Measurements from ENCODE around the gene SRXN1.

Gene SRXN1

DNA sequence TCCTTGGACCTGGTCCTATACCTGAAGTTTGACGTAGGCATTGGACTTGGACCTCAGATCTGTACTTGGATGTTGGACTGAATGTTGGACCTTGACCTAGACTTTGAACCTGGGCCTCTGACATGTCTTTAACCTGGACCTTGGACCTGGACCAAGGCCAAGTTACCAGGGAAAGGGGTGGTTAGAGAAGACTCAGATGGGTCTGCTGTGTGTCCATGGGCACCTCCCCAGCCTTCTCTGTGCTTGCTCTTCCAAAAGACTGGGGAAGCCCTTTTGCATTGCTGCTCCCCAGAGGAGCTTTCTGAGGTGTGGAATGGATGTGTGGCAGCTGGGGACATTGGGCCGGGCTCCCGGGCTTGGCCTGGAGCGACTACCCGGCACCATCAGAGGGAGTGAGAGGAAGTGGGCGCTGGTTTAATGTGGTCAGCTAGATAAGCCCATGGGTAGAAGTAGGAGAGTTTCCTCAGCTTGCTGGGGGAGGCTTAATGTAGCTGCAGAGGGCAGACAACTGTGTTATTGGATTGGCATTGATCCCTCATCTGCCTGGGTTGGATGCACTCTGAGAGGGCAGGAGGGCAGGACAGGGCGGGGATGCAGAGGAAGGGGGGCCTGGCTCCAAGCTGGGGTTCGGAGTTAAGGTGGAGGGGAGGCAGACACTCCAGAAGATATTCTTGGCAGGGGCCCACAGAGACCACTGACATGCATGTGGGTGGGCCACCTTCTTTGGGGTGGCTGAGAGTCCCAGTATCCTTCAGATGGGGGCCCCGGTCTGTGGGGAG lies 18.4 kb upstream of the SRXN1 start:
- CTCF ChIA-PET, result interaction anchor here (0.6 to 1.0 kb wide), 6 partner anchors 21 to 327 kb away, joined by 3 to 4 read pairs (median 3); no protein-coding TSS in a partner anchor
- Histone ChIP-seq H3K9me3 (ENCODE audit: control insufficient read depth, insufficient read depth, low read depth, low read length) (no peaks in the 10 kb centered on the region), H3K27ac (ENCODE audit: extremely low read depth, low read depth, low read length) (no peak overlapping the region), H3K36me3 (ENCODE audit: control insufficient read depth in 2 of 2, insufficient read depth in 1 of 2, low read length in 2 of 2) (no peaks in the 10 kb centered on the region), H3K4me1 (ENCODE audit: control insufficient read depth, insufficient read depth, low read length) (peaks cover 6% of the 10 kb centered on the region), H3K4me3 (ENCODE audit: low read depth, low read length) (no peak overlapping the region)
- TF ChIP-seq ZSCAN23 (tag by site-specific recombination; IDR thresholded peaks at IDR 0.05), result no peak
- TF ChIP-seq ZNF140 (tag by site-specific recombination; IDR thresholded peaks at IDR 0.05), result no peak
- no peak for TF ChIP-seq ZNF658 (tag by site-specific recombination; IDR thresholded peaks at IDR 0.05)
- TF ChIP-seq, protein P1, sequence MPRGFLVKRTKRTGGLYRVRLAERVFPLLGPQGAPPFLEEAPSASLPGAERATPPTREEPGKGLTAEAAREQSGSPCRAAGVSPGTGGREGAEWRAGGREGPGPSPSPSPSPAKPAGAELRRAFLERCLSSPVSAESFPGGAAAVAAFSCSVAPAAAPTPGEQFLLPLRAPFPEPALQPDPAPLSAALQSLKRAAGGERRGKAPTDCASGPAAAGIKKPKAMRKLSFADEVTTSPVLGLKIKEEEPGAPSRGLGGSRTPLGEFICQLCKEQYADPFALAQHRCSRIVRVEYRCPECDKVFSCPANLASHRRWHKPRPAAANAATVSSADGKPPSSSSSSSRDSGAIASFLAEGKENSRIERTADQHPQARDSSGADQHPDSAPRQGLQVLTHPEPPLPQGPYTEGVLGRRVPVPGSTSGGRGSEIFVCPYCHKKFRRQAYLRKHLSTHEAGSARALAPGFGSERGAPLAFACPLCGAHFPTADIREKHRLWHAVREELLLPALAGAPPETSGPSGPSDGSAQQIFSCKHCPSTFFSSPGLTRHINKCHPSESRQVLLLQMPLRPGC (tag by site-specific recombination; IDR thresholded peaks at IDR 0.05), result no peak
- peak; percentile 23; the same call in 1 of the 2 replicates for TF ChIP-seq ZFHX2 (tag by site-specific recombination; conservative IDR thresholded peaks at IDR 0.05)
- TF ChIP-seq, protein P2, sequence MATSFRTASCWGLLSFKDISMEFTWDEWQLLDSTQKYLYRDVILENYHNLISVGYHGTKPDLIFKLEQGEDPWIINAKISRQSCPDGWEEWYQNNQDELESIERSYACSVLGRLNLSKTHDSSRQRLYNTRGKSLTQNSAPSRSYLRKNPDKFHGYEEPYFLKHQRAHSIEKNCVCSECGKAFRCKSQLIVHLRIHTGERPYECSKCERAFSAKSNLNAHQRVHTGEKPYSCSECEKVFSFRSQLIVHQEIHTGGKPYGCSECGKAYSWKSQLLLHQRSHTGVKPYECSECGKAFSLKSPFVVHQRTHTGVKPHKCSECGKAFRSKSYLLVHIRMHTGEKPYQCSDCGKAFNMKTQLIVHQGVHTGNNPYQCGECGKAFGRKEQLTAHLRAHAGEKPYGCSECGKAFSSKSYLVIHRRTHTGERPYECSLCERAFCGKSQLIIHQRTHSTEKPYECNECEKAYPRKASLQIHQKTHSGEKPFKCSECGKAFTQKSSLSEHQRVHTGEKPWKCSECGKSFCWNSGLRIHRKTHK (tag by site-specific recombination; IDR thresholded peaks at IDR 0.05), result no peak
- no peak for TF ChIP-seq SCRT2 (tag by site-specific recombination; IDR thresholded peaks at IDR 0.05)
- TF ChIP-seq EGR2 (tag by site-specific recombination; IDR thresholded peaks at IDR 0.05; ENCODE audit: low read depth), result peak; percentile 60
- TF ChIP-seq, protein P3, sequence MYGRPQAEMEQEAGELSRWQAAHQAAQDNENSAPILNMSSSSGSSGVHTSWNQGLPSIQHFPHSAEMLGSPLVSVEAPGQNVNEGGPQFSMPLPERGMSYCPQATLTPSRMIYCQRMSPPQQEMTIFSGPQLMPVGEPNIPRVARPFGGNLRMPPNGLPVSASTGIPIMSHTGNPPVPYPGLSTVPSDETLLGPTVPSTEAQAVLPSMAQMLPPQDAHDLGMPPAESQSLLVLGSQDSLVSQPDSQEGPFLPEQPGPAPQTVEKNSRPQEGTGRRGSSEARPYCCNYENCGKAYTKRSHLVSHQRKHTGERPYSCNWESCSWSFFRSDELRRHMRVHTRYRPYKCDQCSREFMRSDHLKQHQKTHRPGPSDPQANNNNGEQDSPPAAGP (tag by site-specific recombination; IDR thresholded peaks at IDR 0.05), result no peak
- TF ChIP-seq, protein P4, sequence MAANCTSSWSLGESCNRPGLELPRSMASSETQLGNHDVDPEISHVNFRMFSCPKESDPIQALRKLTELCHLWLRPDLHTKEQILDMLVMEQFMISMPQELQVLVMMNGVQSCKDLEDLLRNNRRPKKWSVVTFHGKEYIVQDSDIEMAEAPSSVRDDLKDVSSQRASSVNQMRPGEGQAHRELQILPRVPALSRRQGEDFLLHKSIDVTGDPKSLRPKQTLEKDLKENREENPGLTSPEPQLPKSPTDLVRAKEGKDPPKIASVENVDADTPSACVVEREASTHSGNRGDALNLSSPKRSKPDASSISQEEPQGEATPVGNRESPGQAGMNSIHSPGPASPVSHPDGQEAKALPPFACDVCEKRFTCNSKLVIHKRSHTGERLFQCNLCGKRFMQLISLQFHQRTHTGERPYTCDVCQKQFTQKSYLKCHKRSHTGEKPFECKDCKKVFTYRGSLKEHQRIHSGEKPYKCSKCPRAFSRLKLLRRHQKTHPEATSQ (tag by site-specific recombination; IDR thresholded peaks at IDR 0.05), result no peak
- POLR2A ChIA-PET, result no interaction called here

DNA sequence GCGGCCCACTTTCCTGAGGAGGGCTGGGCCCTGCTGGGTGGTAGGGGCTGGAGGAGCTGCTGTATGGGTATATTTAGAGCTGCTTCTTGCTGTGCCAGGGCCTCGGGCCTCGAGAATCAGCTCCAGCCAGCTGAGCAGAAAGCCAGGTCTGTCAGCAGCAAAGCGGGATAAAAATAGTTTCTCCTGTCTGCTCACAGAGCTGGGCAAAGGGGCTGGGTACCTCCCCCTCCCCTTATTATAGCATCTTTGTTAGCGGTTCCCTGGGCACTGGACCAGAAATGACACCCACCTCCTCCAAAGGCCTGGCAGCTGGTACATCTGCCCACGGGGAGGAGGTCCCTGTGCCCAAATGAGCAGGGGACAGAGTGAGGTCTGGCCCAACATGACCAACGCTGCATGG lies 16.6 kb upstream of the SRXN1 start:
- ChIA-PET POLR2A (interaction anchor here (1.0 kb wide), 1 partner anchor 13 kb away, joined by 3 read pairs; no protein-coding TSS in a partner anchor), CTCF (interaction anchor here (0.8 to 4.4 kb wide), 6 partner anchors 9 to 107 kb away, joined by 3 to 68 read pairs (median 6); no protein-coding TSS in a partner anchor)

More for the DNA sequence above, 16.6 kb upstream of the SRXN1 start:
- no peak overlapping the region for H3K4me3 ChIP-seq (ENCODE audit: low read depth, low read length)
- no peaks in the 10 kb centered on the region for H3K9me3 ChIP-seq (ENCODE audit: control insufficient read depth, insufficient read depth, low read depth, low read length)
- H3K36me3 ChIP-seq (ENCODE audit: control insufficient read depth in 2 of 2, insufficient read depth in 1 of 2, low read length in 2 of 2), result no peaks in the 10 kb centered on the region
- H3K27ac ChIP-seq (ENCODE audit: extremely low read depth, low read depth, low read length), result no peak overlapping the region
- TF ChIP-seq ZFHX2 (tag by site-specific recombination; conservative IDR thresholded peaks at IDR 0.05) (peak; percentile 54), RBAK (tag by site-specific recombination; IDR thresholded peaks at IDR 0.05) (no peak), ZNF174 (tag by site-specific recombination; IDR thresholded peaks at IDR 0.05) (no peak), ZIC2 (tag by site-specific recombination; IDR thresholded peaks at IDR 0.05) (peak; percentile 39), ZNF677 (tag by site-specific recombination; IDR thresholded peaks at IDR 0.05) (no peak)
- TF ChIP-seq, protein P5, sequence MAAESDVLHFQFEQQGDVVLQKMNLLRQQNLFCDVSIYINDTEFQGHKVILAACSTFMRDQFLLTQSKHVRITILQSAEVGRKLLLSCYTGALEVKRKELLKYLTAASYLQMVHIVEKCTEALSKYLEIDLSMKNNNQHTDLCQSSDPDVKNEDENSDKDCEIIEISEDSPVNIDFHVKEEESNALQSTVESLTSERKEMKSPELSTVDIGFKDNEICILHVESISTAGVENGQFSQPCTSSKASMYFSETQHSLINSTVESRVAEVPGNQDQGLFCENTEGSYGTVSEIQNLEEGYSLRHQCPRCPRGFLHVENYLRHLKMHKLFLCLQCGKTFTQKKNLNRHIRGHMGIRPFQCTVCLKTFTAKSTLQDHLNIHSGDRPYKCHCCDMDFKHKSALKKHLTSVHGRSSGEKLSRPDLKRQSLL (tag by site-specific recombination; IDR thresholded peaks at IDR 0.05), result no peak
- peaks cover 3% of the 10 kb centered on the region; the same call in 1 of the 2 replicates for H3K4me1 ChIP-seq (ENCODE audit: control insufficient read depth, insufficient read depth, low read length)

All from HEK293 (cell line).